HCT116 (cell line): ENCODE data around the gene TAPT1.

Experiments
- CBX3 ChIP-seq: IDR thresholded peaks from 2 replicates; pipeline ENCODE4 v1.6.1; 2012; ENCODE audit warnings: low read depth
- CEBPB ChIP-seq: IDR thresholded peaks from 2 replicates; pipeline ENCODE4 v1.6.1; 2012; ENCODE audit warnings: low read depth
- ELF1 ChIP-seq: IDR thresholded peaks from 2 replicates; pipeline ENCODE4 v1.6.1; 2012; ENCODE audit warnings: low read depth, borderline replicate concordance
- EZH2 ChIP-seq: fragments of 200-600 bp; sonication (generic); IDR thresholded peaks from 2 replicates; pipeline ENCODE4 v1.6.1; 2017; ENCODE audit warnings: antibody characterized with exemption, mixed run types
- POLR2A ChIP-seq: IDR thresholded peaks from 2 replicates; pipeline ENCODE4 v1.7.0; 2011; ENCODE audit warnings: borderline replicate concordance; ENCODE audit not compliant: insufficient read depth, insufficient read length; ENCODE audit errors: extremely low read depth
- POLR2AphosphoS5 ChIP-seq: IDR thresholded peaks from 2 replicates; pipeline ENCODE4 v1.6.1; 2011; ENCODE audit warnings: mild to moderate bottlenecking, low read depth, low read length, moderate library complexity
- SRF ChIP-seq: IDR thresholded peaks from 2 replicates; pipeline ENCODE4 v1.6.1; 2012; ENCODE audit warnings: low read depth
- YY1 ChIP-seq: IDR thresholded peaks from 2 replicates; pipeline ENCODE4 v1.6.1; 2011; ENCODE audit warnings: low read length, low read depth, moderate library complexity, mild to moderate bottlenecking; ENCODE audit not compliant: insufficient replicate concordance; ENCODE audit errors: extremely low read depth
- TF ChIP-seq, protein P1 (sequence below), 3 experiments: fragments of 200-600 bp in 1 of 3; sonication (generic) in 1 of 3; IDR thresholded peaks in 2 of 3; conservative IDR thresholded peaks in 1 of 3; 2 replicates each; pipeline ENCODE4 v1.5.1; 2012 to 2017; ENCODE audit warnings: low read depth in 2 of 3, low read length in 2 of 3, antibody characterized with exemption in 1 of 3, borderline replicate concordance in 1 of 3, control low read depth in 1 of 3, mild to moderate bottlenecking in 1 of 3, mixed read lengths in 1 of 3, mixed run types in 1 of 3, moderate library complexity in 1 of 3; ENCODE audit not compliant: insufficient read depth in 1 of 3
- TF ChIP-seq, protein P2 (sequence below): IDR thresholded peaks from 2 replicates; pipeline ENCODE4 v1.6.1; 2012
- TF ChIP-seq, protein P3 (sequence below): IDR thresholded peaks from 2 replicates; pipeline ENCODE4 v1.6.1; 2012

DNA sequence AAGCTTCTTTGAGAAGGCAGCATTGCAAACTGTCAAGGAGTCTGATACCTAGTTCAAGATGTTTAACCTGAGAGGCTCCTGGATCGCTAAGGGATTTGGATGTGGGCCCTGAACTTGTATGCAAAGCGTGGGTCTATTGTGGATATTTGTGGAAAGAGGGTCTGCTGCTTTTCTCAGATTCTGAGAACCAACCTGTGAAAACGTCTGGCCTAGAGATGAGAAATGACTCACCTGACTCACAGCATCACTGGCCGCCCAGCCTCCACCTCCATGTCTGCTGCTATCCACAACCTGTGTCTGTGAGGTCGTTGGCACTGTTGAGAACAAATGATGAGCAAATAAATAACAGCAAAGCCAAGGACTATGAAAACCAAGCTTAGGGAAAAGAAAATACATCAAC, 109.1 kb downstream of the TAPT1 start:
- TF ChIP-seq, protein P1, sequence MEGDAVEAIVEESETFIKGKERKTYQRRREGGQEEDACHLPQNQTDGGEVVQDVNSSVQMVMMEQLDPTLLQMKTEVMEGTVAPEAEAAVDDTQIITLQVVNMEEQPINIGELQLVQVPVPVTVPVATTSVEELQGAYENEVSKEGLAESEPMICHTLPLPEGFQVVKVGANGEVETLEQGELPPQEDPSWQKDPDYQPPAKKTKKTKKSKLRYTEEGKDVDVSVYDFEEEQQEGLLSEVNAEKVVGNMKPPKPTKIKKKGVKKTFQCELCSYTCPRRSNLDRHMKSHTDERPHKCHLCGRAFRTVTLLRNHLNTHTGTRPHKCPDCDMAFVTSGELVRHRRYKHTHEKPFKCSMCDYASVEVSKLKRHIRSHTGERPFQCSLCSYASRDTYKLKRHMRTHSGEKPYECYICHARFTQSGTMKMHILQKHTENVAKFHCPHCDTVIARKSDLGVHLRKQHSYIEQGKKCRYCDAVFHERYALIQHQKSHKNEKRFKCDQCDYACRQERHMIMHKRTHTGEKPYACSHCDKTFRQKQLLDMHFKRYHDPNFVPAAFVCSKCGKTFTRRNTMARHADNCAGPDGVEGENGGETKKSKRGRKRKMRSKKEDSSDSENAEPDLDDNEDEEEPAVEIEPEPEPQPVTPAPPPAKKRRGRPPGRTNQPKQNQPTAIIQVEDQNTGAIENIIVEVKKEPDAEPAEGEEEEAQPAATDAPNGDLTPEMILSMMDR (IDR thresholded peaks at IDR 0.05 in 2 of 3, conservative IDR thresholded peaks at IDR 0.05 in 1 of 3; ENCODE audit: borderline replicate concordance in 1 of 3, insufficient read depth in 1 of 3, low read depth in 2 of 3, low read length in 2 of 3) = no peak
- TF ChIP-seq POLR2A = no peak
- TF ChIP-seq POLR2AphosphoS5 = no peak
- TF ChIP-seq, protein P2, sequence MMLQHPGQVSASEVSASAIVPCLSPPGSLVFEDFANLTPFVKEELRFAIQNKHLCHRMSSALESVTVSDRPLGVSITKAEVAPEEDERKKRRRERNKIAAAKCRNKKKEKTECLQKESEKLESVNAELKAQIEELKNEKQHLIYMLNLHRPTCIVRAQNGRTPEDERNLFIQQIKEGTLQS = no peak
- no peak for TF ChIP-seq YY1
- no peak for TF ChIP-seq EZH2
- no peak for TF ChIP-seq CBX3
- no peak for TF ChIP-seq ELF1
- TF ChIP-seq, protein P3, sequence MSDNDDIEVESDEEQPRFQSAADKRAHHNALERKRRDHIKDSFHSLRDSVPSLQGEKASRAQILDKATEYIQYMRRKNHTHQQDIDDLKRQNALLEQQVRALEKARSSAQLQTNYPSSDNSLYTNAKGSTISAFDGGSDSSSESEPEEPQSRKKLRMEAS = no peak
- no peak for TF ChIP-seq CEBPB
- TF ChIP-seq SRF = no peak
